Inflammatory macrophage treated with lipopolysaccharide for 1 hour (primary cell): ENCODE measurements around the gene DPYSL3.
"Not testable (repeated sequence)": the region's sequence is repeated elsewhere in the genome, so short reads cannot be mapped to it uniquely, and the experiment has no call there.

ENCODE experiments used
- DNase-seq, 2 donors: peaks; one replicate each; pipeline ENCODE4 v3.0.0-alpha.2; 2020 to 2022

The DPYSL3 gene

DNA sequence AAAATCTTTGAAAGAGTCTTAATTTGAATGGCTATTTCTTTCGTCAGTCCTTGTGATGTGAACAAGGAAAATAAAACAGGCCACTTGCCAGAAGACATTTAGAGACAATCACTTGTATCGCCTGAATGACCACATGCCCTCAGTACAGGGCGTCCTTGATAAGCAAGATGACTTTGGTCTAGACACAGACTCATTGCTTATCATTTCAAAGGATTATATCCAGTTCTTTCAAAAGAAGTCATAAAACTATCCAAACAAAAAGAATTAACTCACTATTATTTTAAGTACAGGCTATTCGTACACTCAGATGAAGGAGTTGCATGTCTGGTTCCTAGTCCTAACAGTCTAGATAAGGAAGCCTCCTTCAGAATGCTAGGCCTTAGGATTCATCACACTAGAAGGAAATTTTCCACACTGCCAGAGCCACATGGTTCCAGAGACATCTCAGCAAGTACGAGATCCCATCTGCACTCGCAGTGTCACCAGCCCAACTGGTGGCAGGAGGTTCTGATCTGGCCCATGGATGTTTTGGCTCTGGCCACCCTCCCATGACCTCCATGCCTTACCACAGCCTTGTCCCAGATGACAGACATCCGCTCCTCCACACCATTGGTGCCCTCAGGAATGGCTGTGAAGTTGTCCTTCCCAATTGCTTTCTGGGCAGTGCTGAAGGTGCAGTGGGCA is 109.6 kb downstream of the DPYSL3 start:
- DNase-seq = no peak

GRCh38 chr5:147398860-147399259 is 111.0 kb downstream of the DPYSL3 start:
- DNase-seq = no peak

DNA sequence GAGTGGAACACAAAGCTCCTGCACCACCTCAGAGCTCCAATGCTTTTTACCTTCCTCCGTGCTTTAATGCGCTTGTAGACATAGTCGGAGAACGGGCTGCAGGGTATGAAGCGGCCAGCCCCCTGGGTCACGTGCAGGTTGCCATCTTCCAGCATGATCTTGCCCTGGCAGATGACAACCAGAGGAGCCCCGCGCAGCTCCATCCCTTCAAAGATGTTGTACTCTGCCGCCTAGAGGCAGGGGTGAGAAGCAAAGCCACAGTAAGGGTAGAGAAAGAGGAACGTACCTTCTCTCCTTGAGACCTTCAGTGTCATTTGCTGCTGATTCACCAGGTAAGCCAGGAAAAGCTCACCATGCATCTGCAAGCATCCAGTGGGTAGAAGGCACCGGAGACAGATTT is 112.3 kb downstream of the DPYSL3 start:
- no peak for DNase-seq

GRCh38 chr5:147396070-147396823 is 113.6 kb downstream of the DPYSL3 start:
- DNase-seq = no peak

GRCh38 chr5:147393874-147394672 is 115.8 kb downstream of the DPYSL3 start:
- no peak for DNase-seq

GRCh38 chr5:147391781-147392180 is 118.1 kb downstream of the DPYSL3 start:
- DNase-seq = peak; percentile 45 to 57

DNA sequence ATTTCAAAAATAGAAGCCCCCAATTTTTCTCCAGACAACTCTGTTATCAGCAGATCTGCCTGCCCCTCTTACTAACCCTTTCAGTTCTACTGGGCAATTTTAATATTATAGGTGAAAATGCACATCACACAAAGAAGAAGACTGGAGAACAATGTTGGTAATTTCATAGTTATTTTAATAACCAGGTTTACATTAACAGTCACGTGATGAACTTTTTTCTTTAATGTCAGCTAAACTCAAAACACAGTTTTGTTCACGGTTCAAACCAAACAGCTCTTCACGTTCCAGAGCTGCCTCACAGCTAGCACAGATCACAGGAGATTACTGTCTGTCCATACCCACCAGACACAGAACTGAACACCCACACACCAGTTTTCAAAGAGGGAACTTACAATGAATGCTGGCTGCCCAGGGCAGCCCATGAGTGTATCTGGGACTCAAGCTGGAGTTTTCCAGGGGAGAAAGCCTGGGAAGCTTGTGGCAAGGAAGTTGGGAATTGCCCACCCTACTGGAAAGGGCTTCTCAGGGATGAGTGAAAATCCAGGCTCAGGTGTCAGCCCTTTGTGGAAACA is 119.1 kb downstream of the DPYSL3 start:
- DNase-seq = peak; percentile 49 to 65

DNA sequence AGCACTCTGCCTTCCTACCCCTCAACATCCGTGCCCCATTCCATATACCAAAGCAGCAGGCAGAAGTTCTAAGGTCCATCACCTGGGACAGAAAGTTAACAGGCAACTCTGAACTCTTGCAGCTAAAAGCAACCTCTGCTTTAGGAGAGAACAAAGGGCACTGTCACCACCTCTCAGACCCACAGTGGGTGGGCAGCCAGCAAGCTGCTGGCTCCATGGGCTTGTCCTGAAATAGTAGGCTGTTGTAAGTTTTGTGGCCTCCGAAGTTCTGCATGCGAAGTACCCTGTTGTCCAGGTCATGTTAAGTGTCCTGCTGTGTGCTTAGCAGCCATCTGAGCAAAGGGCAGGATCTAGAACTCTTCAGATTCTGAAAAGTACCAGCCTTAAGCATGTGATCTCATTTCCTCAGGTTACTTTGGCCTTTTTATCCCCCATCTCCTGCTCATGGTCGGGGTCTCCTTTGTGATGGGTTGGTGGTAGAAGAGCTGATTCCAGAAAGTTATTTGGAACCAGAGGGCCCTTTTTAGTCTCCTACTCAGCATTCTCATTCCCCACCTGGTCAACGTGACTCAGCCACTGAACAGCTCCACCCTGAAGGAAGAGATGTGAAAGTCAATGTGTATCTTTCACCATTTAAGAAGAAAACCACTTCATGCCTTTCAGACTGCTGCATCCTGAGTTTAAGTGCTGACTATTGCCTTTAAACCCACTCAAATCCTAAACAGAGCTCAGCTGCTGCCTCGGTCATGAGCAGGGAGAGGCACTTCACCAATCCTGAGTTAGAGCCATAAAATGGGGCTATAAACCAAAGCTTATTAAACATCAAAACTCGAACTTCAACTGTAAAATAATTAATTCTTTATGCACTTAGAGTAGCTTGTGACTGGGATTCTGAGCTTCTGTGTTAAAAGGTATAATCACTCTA is 121.4 kb downstream of the DPYSL3 start:
- no peak for DNase-seq

GRCh38 chr5:147387109-147387508 is 122.8 kb downstream of the DPYSL3 start:
- no peak for DNase-seq

DNA sequence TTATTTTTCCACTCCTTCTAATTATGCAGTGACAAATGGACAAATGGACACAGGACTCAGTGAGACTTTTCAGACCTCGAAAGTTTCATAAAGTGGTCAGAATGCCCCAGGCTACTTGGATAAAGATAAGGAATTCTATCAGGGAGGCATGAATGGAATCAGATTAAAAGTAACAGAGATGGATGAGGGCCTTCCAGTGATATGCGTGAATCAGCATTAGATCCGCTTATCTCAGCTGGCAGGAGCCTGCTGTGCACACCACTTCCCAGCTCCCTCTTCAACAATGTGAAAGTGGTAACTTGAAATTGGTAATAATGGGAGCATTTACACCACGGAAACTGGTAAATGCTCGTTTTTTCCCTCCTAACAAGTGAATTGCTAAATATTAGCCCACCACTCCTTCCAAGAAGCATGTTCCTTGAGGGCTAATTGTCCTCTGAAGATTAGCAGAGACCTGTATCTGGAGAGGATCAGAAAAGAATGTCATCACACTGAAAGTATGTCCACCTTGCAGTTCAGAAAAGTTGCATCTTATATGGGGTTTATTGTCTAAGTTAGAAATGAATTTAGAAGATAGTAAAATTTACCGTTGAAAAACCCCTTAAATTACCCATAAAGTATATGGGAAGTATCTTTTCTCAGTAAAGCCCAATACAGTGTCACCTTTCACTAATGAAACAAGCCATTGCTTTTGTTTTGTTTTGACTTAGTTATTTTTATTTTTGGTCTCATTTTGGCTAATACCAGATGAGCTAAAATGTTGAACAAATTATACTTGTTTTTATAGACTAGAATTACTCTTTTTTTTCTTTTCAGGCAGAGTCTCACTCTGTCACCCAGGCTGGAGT is 125.3 kb downstream of the DPYSL3 start:
- no peak for DNase-seq

GRCh38 chr5:147382776-147383175 is 127.1 kb downstream of the DPYSL3 start:
- no peak for DNase-seq

DNA sequence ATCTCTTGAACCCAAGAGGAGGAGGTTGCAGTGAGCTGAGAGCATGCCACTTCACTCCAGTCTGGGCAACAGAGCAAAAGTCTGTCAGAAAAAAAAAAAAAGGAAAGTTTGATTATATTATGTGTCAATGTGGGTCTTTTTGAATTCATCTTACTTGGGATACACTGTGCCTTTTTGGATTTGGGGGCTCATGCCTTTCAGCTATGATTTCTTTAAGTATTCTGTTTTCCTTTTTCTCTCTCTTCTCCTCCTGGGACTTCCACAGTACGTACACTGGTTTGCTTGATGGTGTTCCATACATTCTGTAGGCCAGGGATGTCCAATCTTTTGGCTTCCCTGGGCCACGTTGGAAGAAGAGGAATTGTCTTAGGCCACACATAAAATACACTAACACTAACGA is 128.3 kb downstream of the DPYSL3 start:
- no peak for DNase-seq

DNA sequence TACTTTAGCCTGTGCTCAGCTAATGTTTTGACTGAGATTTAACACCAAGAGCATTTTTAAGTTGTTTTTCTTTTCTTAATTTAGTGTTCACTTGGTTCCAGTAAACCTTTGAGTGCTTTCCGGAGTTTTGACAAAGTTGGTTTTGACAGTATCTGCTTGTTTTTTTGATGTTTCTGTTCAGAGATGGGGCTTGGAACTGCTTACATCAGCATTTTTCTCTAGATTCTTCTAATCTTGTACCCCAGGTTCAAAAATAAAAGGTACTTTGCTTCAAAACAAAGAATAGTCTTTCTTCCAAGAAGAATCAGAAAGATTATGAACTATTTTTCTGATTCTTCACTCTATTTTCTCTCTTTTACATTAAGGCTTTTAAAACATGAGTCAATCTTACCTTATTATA is 132.2 kb downstream of the DPYSL3 start:
- no peak for DNase-seq

DNA sequence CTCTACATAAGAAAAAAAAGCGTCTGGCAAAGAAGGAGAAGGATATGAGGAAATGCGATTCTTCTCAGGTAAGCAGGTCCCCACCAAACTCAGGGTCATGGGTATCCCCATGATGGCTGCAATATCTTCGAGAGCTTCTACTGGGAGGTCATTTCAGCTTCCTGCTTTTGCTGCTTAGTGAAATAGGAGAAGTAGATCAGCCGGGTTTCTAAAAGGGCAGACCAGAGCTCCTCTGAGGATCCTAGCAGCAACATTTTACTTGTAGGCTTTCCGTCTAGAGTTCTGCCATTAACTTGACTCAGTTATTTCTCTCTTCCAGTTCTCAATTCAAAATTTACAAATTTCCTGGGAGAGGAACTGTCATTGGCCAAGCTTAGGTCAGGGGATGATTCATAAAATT is 134.7 kb downstream of the DPYSL3 start:
- DNase-seq = peak in 1 of 2 donors; percentile 21

DNA sequence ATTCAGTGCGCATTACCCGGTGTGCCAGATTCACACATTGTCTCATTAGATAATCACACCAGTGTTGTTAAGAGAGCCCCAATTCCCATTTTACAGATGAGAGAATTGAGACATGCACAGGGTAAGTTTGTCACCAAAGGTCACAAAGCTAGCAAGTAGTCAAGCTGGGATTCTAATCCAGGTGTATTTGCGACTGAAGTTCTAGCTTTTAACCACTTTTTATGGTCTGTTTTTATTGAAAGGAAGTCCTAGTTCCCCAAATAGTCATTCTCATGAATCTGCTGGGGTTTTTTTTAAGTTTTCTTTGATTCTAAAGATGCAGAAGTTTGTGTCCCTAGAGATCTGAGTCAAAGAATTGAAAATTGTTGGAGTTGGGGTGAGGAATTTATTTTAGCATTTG is 136.5 kb downstream of the DPYSL3 start:
- DNase-seq = no peak

GRCh38 chr5:147372191-147372590 is 137.7 kb downstream of the DPYSL3 start:
- DNase-seq = peak in 1 of 2 donors; percentile 7

DNA sequence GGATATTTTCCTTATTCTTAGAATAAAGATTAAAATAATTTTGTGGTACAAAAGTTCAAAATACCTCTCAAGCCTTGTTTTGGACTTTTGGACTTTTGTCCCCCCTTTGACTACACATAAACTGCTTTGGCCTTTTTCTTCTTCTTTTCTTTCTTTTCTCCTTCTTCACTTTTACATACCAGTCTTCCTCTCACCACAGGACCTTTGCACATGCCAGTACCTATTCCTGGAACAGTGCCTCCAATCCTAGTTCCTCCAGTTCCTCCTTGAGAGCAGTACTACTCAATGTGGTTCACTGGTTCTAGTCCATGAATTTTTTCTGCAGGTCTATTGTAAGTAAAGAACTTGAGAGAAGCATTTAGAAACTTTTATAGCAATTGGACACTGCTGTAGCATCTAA is 138.6 kb downstream of the DPYSL3 start:
- no peak for DNase-seq

GRCh38 chr5:147369742-147370374 is 140.0 kb downstream of the DPYSL3 start:
- no peak for DNase-seq

- DNase-seq = not testable (repeated sequence)
Observed at GRCh38 chr5:147367381-147367780, 142.5 kb downstream of the DPYSL3 start.

DNA sequence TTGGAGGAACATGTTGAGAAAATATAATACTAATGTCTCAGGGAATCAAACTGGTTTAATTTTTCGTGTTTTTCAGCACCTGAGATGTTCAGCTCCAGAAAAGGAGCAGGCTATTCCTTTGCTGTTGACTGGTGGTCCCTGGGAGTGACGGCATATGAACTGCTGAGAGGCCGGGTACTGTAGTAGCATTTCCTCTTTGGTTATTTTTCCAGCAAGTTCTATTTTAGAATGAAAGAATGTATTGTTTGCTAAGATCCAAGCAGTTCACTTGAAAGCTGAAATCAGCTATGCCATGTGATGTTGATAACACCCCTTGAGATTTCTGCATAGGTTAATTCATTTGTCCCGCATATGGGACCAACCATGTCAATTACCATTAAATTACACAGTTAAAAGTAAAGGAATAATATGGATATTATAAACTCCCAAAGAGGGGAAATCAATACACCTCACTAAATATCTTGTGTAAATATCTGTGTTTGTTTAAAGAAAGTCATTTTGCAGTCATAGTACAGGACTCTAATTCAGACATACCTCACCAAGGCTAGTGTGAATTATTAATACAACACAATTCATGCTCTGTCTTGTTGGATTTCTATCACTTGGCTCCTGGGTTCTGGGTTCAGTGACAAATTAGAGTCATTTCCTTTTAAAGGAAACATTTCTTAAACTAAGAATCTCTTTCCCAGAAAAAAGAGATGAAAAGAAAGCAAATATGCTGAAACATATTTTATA is 148.3 kb downstream of the DPYSL3 start:
- DNase-seq = no peak
